ENCODE data around the gene RASSF6. TPM values are rescaled to one million over a fixed set of nuclear protein-coding genes. Genes with fewer than 3 reads are reported as not detected.

RASSF6 gene
- total RNA-seq, 1 donor from 2014 or later, result not detected

GRCh38 chr4:73528171-73528570, 92.1 kb downstream of the RASSF6 start:
- no peaks in the 10 kb centered on the region for H3K9me3 ChIP-seq (ENCODE audit: low read depth)
- no peaks in the 10 kb centered on the region for H3K27me3 ChIP-seq
- Mint-ChIP-seq H3K9me3 (no peaks in the 10 kb centered on the region), H3K36me3 (no peaks in the 10 kb centered on the region), H3K27ac (no peak overlapping the region), H3K4me1 (no peaks in the 10 kb centered on the region), H3K27me3 (ENCODE audit: insufficient read depth, low read depth) (peaks cover 4% of the 10 kb centered on the region), H3K4me3 (no peak overlapping the region)
- no peaks in the 10 kb centered on the region for H4K20me1 ChIP-seq (ENCODE audit: low read depth)
- H2AFZ ChIP-seq (replicated peaks), result no peak overlapping the region
- no peaks in the 10 kb centered on the region for H3F3A ChIP-seq (ENCODE audit: low read depth)
- H3K27ac ChIP-seq, result no peak overlapping the region
- no peak for DNase-seq (ENCODE audit: low spot score)
- no peak overlapping the region for H3K4me2 ChIP-seq
- no peaks in the 10 kb centered on the region for H3K36me3 ChIP-seq
- no peak for TF ChIP-seq CTCF (IDR thresholded peaks at IDR 0.05)
- no peaks in the 10 kb centered on the region for H3K79me2 ChIP-seq (ENCODE audit: low read depth)
- H3K4me3 ChIP-seq, result no peak overlapping the region
- no peak overlapping the region for H3K9ac ChIP-seq
- H3K4me1 ChIP-seq, result no peaks in the 10 kb centered on the region

GRCh38 chr4:73527196-73527595, 93.0 kb downstream of the RASSF6 start:
- H3K4me3 Mint-ChIP-seq, result no peak overlapping the region
- Histone ChIP-seq H3K9ac (no peak overlapping the region), H2AFZ (replicated peaks) (no peak overlapping the region), H4K20me1 (ENCODE audit: low read depth) (no peaks in the 10 kb centered on the region), H3K9me3 (ENCODE audit: low read depth) (no peaks in the 10 kb centered on the region), H3K27ac (no peak overlapping the region), H3K36me3 (no peaks in the 10 kb centered on the region), H3K4me2 (no peak overlapping the region), H3F3A (ENCODE audit: low read depth) (no peaks in the 10 kb centered on the region), H3K4me3 (no peak overlapping the region), H3K27me3 (no peaks in the 10 kb centered on the region), H3K79me2 (ENCODE audit: low read depth) (no peaks in the 10 kb centered on the region), H3K4me1 (no peaks in the 10 kb centered on the region)
- H3K27ac Mint-ChIP-seq, result no peak overlapping the region
- no peaks in the 10 kb centered on the region for H3K36me3 Mint-ChIP-seq
- TF ChIP-seq EZH2phosphoT487 (IDR thresholded peaks at IDR 0.05), result no peak
- TF ChIP-seq EZH2 (IDR thresholded peaks at IDR 0.05), result no peak
- TF ChIP-seq CTCF (IDR thresholded peaks at IDR 0.05), result no peak
- H3K4me1 Mint-ChIP-seq, result no peaks in the 10 kb centered on the region
- peaks cover 3% of the 10 kb centered on the region for H3K27me3 Mint-ChIP-seq (ENCODE audit: insufficient read depth, low read depth)
- no peak for DNase-seq (ENCODE audit: low spot score)
- H3K9me3 Mint-ChIP-seq, result no peaks in the 10 kb centered on the region

GRCh38 chr4:73525611-73526010, 94.6 kb downstream of the RASSF6 start:
- DNase-seq (ENCODE audit: low spot score), result no peak
- H2AFZ ChIP-seq (replicated peaks), result no peak overlapping the region
- Mint-ChIP-seq H3K27me3 (ENCODE audit: insufficient read depth, low read depth) (peaks cover 2% of the 10 kb centered on the region), H3K36me3 (no peaks in the 10 kb centered on the region), H3K4me1 (peaks cover 14% of the 10 kb centered on the region), H3K9me3 (no peaks in the 10 kb centered on the region), H3K27ac (no peak overlapping the region), H3K4me3 (no peak overlapping the region)
- H3F3A ChIP-seq (ENCODE audit: low read depth), result peaks cover 7% of the 10 kb centered on the region
- H3K27ac ChIP-seq, result no peak overlapping the region
- no peaks in the 10 kb centered on the region for H3K9me3 ChIP-seq (ENCODE audit: low read depth)
- peaks cover 9% of the 10 kb centered on the region for H3K4me1 ChIP-seq
- H3K4me2 ChIP-seq, result no peak overlapping the region
- no peaks in the 10 kb centered on the region for H3K27me3 ChIP-seq
- no peaks in the 10 kb centered on the region for H3K79me2 ChIP-seq (ENCODE audit: low read depth)
- H3K4me3 ChIP-seq, result no peak overlapping the region
- TF ChIP-seq CTCF (IDR thresholded peaks at IDR 0.05) (no peak), EZH2 (IDR thresholded peaks at IDR 0.05) (no peak), EZH2phosphoT487 (IDR thresholded peaks at IDR 0.05) (no peak)
- no peak overlapping the region for H3K9ac ChIP-seq
- no peaks in the 10 kb centered on the region for H3K36me3 ChIP-seq
- no peaks in the 10 kb centered on the region for H4K20me1 ChIP-seq (ENCODE audit: low read depth)

GRCh38 chr4:73523126-73523525, 97.1 kb downstream of the RASSF6 start:
- no peak overlapping the region for H3K4me2 ChIP-seq
- Mint-ChIP-seq H3K27ac (no peak overlapping the region), H3K36me3 (peaks cover 2% of the 10 kb centered on the region), H3K4me3 (no peak overlapping the region), H3K4me1 (peaks cover 17% of the 10 kb centered on the region), H3K9me3 (peaks cover 6% of the 10 kb centered on the region), H3K27me3 (ENCODE audit: insufficient read depth, low read depth) (peaks cover 2% of the 10 kb centered on the region)
- no peaks in the 10 kb centered on the region for H3K79me2 ChIP-seq (ENCODE audit: low read depth)
- no peaks in the 10 kb centered on the region for H3K36me3 ChIP-seq
- H2AFZ ChIP-seq (replicated peaks), result no peak overlapping the region
- DNase-seq (ENCODE audit: low spot score), result no peak
- no peaks in the 10 kb centered on the region for H4K20me1 ChIP-seq (ENCODE audit: low read depth)
- no peaks in the 10 kb centered on the region for H3K27me3 ChIP-seq
- peaks cover 10% of the 10 kb centered on the region for H3F3A ChIP-seq (ENCODE audit: low read depth)
- no peak overlapping the region for H3K4me3 ChIP-seq
- peaks cover 12% of the 10 kb centered on the region for H3K4me1 ChIP-seq
- H3K9ac ChIP-seq, result no peak overlapping the region
- H3K9me3 ChIP-seq (ENCODE audit: low read depth), result no peaks in the 10 kb centered on the region
- TF ChIP-seq EZH2 (IDR thresholded peaks at IDR 0.05), result no peak
- no peak for TF ChIP-seq CTCF (IDR thresholded peaks at IDR 0.05)
- TF ChIP-seq EZH2phosphoT487 (IDR thresholded peaks at IDR 0.05), result no peak
- no peak overlapping the region for H3K27ac ChIP-seq

All from neural progenitor cell (in vitro differentiated cells).